HepG2 (cell line): ENCODE data around the gene NOS1AP. TPM values are rescaled to one million over a fixed set of nuclear protein-coding genes. Genes with fewer than 3 reads are reported as not detected.

Source experiments
- AKNA ChIP-seq: sonication (generic); formaldehyde crosslinking; IDR thresholded peaks from 2 replicates; pipeline ENCODE4 v1.4.0; 2020; ENCODE audit warnings: missing genetic modification reagents, borderline replicate concordance
- BCL6 ChIP-seq: IDR thresholded peaks from 2 replicates; pipeline ENCODE4 v1.6.1; 2016; ENCODE audit warnings: missing genetic modification reagents, missing compliant biosample characterization
- ELF3 ChIP-seq: IDR thresholded peaks from 2 replicates; pipeline ENCODE4 v1.6.1; 2016; ENCODE audit warnings: missing genetic modification reagents, missing compliant biosample characterization
- EZH2 ChIP-seq: conservative IDR thresholded peaks from 2 replicates; pipeline ENCODE4 v1.6.1; 2012; ENCODE audit warnings: mild to moderate bottlenecking, low read depth, low read length, moderate library complexity
- FUBP1 ChIP-seq: sonication (generic); formaldehyde crosslinking; IDR thresholded peaks from 2 replicates; pipeline ENCODE4 v1.5.1; 2020; ENCODE audit warnings: missing genetic modification reagents, mild to moderate bottlenecking, borderline replicate concordance
- MYNN ChIP-seq: sonication (generic); formaldehyde crosslinking; IDR thresholded peaks from 2 replicates; pipeline ENCODE4 v1.4.0; 2020; ENCODE audit warnings: mild to moderate bottlenecking, low read depth, missing genetic modification reagents
- PLRG1 ChIP-seq: fragments of 450-650 bp; conservative IDR thresholded peaks from 2 replicates; pipeline ENCODE4 v1.6.1; 2016
- RFXANK ChIP-seq: IDR thresholded peaks from 2 replicates; pipeline ENCODE4 v1.6.1; 2016
- SIX4 ChIP-seq: sonication (generic); formaldehyde crosslinking; IDR thresholded peaks from 2 replicates; pipeline ENCODE4 v1.4.0; 2020; ENCODE audit warnings: missing genetic modification reagents
- SMAD1 ChIP-seq: sonication (generic); formaldehyde crosslinking; IDR thresholded peaks from 2 replicates; pipeline ENCODE4 v1.4.0; 2020; ENCODE audit warnings: missing genetic modification reagents, low read depth, mild to moderate bottlenecking, borderline replicate concordance
- SNAPC2 ChIP-seq: sonication (generic); formaldehyde crosslinking; IDR thresholded peaks from 2 replicates; pipeline ENCODE4 v1.8.1; 2022; ENCODE audit warnings: mild to moderate bottlenecking, missing genetic modification reagents
- TCF7 ChIP-seq: sonication (generic); IDR thresholded peaks from 2 replicates; pipeline ENCODE4 v1.6.1; 2016; ENCODE audit warnings: antibody characterized with exemption, low read depth
- THRA ChIP-seq: sonication (generic); formaldehyde crosslinking; IDR thresholded peaks from 2 replicates; pipeline ENCODE4 v1.4.0; 2020; ENCODE audit warnings: missing genetic modification reagents, borderline replicate concordance
- YEATS4 ChIP-seq: sonication (generic); formaldehyde crosslinking; IDR thresholded peaks from 2 replicates; pipeline ENCODE4 v1.4.0; 2020; ENCODE audit warnings: missing genetic modification reagents, borderline replicate concordance
- ZNF101 ChIP-seq: sonication (generic); formaldehyde crosslinking; IDR thresholded peaks from 2 replicates; pipeline ENCODE4 v1.4.0; 2020; ENCODE audit warnings: mild to moderate bottlenecking, low read depth, missing genetic modification reagents, borderline replicate concordance
- ZNF136 ChIP-seq: sonication (generic); formaldehyde crosslinking; IDR thresholded peaks from 2 replicates; pipeline ENCODE4 v1.8.1; 2022; ENCODE audit warnings: low read depth, mild to moderate bottlenecking, moderate library complexity, missing genetic modification reagents
- ZNF234 ChIP-seq: sonication (generic); formaldehyde crosslinking; conservative IDR thresholded peaks from 2 replicates; pipeline ENCODE4 v1.5.1; 2020; ENCODE audit warnings: mild to moderate bottlenecking, missing genetic modification reagents
- ZNF569 ChIP-seq: sonication (generic); formaldehyde crosslinking; IDR thresholded peaks from 2 replicates; pipeline ENCODE4 v1.5.0; 2020; ENCODE audit warnings: mild to moderate bottlenecking, missing genetic modification reagents, moderate library complexity, borderline replicate concordance
- ZNF639 ChIP-seq: conservative IDR thresholded peaks from 2 replicates; pipeline ENCODE4 v1.6.1; 2018; ENCODE audit warnings: missing genetic modification reagents
- ZNF7 ChIP-seq: IDR thresholded peaks from 2 replicates; pipeline ENCODE4 v1.6.1; 2016; ENCODE audit warnings: missing biosample characterization, missing genetic modification reagents
- ZSCAN22 ChIP-seq: sonication (generic); formaldehyde crosslinking; IDR thresholded peaks from 2 replicates; pipeline ENCODE4 v1.4.0; 2020; ENCODE audit warnings: mild to moderate bottlenecking, missing genetic modification reagents
- polyA plus RNA-seq, 8 experiments: library from polyadenylated mRNA; depleted of rRNA in 3 of 8; stranded (reverse) in 7 of 8; unstranded in 1 of 8; fragments of >200 nt; fragmentation: Illumina TruSeq in 4 of 8; extraction: Trizol in 4 of 8; gene quantifications; 2 replicates each; pipeline versions ENCODE4 v1.2.1 to v1.2.3, GENCODE V29; 2011 to 2016; ENCODE audit warnings: low read depth in 4 of 8, missing spikeins in 1 of 8, mixed read lengths in 1 of 8; ENCODE audit not compliant: insufficient read depth in 1 of 8
- total RNA-seq, 5 experiments: library from RNA; depleted of rRNA; stranded (reverse); fragments of >200 nt; fragmentation: Illumina TruSeq; extraction: Trizol; gene quantifications; 2 replicates each; pipeline ENCODE4 v1.2.3, GENCODE V29; 2016; ENCODE audit warnings: low read depth in 1 of 5

NOS1AP gene
- total and polyA plus RNA-seq, 2 of the 13 experiments (the other 11 are each of a cell fraction or from before 2014, with no cell fraction given) = 2.0 to 3.3 TPM

GRCh38 chr1:162069334-162070093, at the start of gene NOS1AP (continued):
- TF ChIP-seq SNAPC2 (CRISPR knock-in tag) = no peak
- TF ChIP-seq AKNA = no peak
- no peak; the same call in 1 of the 2 replicates for TF ChIP-seq ZNF639 (CRISPR knock-in tag)
- no peak for TF ChIP-seq FUBP1 (CRISPR knock-in tag)
- TF ChIP-seq ZNF234 = no peak
- no peak for TF ChIP-seq ZNF569 (CRISPR knock-in tag)
- TF ChIP-seq MYNN (CRISPR knock-in tag) = no peak
- TF ChIP-seq BCL6 (CRISPR knock-in tag) = no peak
- TF ChIP-seq THRA = no peak
- peak; percentile 1; the same call in 1 of the 2 replicates for TF ChIP-seq TCF7
- peak; percentile 48 for TF ChIP-seq YEATS4 (CRISPR knock-in tag)
- no peak for TF ChIP-seq EZH2
- no peak for TF ChIP-seq SMAD1 (CRISPR knock-in tag)
- TF ChIP-seq ZNF136 (CRISPR knock-in tag) = no peak
- TF ChIP-seq ZNF7 = no peak
- 0 out of 2 replicates have a peak, but pooled peaks have one; percentile 5 for TF ChIP-seq SIX4 (CRISPR knock-in tag)
- TF ChIP-seq ZNF101 (CRISPR knock-in tag) = no peak
- TF ChIP-seq PLRG1 = no peak
- TF ChIP-seq ZSCAN22 (CRISPR knock-in tag) = no peak
- TF ChIP-seq ELF3 (CRISPR knock-in tag) = no peak
- no peak for TF ChIP-seq RFXANK (CRISPR knock-in tag)
